CMK (cell line): Measurements from ENCODE around the gene SORCS2.
"Not testable (repeated sequence)": the region's sequence is repeated elsewhere in the genome, so short reads cannot be mapped to it uniquely, and the experiment has no call there.

Experiments
- DNase-seq: peaks from one replicate; pipeline ENCODE4 v3.0.0-alpha.2; 2010; ENCODE audit warnings: low read depth

SORCS2 gene

GRCh38 chr4:7451800-7452199, 259.5 kb downstream of the SORCS2 start:
- DNase-seq = no peak

GRCh38 chr4:7452802-7453201, 260.5 kb downstream of the SORCS2 start:
- not testable (repeated sequence) for DNase-seq

GRCh38 chr4:7457201-7458065, 265.1 kb downstream of the SORCS2 start:
- DNase-seq = no peak

DNA sequence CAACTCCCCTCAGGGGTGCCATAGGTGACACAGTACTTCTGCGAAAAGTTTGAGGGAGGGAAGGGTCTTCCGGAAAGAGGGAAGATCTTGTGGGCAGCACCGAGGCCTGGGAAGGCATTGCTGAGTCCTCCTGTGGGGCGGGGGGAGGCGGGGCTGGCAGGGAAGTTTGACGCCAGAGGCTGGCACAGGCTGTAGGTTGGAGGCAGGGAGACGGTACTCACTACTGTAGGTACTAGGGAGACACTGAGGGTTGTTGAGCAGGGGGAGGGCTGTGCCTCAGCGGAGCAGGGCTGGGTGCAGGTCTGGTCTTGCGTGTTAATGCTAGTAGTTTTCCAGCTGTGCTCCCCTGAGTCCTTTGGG, 265.7 kb downstream of the SORCS2 start:
- no peak for DNase-seq

- DNase-seq = no peak
These were observed 266.1 kb downstream of the SORCS2 start for GRCh38 chr4:7458477-7458876.

GRCh38 chr4:7459471-7459870, 267.1 kb downstream of the SORCS2 start:
- no peak for DNase-seq

GRCh38 chr4:7460566-7460965, 268.2 kb downstream of the SORCS2 start:
- DNase-seq = no peak

- DNase-seq = no peak
These were observed 268.9 kb downstream of the SORCS2 start for GRCh38 chr4:7461230-7461629.

GRCh38 chr4:7462509-7462971, 270.2 kb downstream of the SORCS2 start:
- no peak for DNase-seq

GRCh38 chr4:7463566-7464258, 271.4 kb downstream of the SORCS2 start:
- DNase-seq = no peak

GRCh38 chr4:7464259-7464655, 271.9 kb downstream of the SORCS2 start:
- no peak for DNase-seq

DNA sequence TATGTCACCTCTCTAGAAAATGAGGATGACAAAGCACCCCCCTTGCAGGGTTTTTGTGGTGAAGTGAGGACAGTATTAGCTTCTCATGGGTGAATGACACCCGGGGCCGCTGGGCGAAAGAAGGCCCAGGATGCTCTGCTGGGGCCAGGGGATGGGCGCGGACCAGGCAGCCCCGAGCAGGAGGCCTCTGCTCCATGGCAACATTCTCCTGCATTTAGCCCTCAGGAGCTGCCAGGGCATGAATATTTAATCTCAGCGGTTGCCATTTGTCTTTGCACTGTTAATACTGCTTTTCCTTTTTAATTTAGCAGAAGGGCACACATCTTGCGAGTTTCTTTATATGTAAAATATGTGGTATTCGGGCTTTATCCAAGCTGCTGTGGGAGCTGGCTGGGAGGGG, 272.7 kb downstream of the SORCS2 start:
- DNase-seq = no peak

GRCh38 chr4:7466215-7466614, 273.9 kb downstream of the SORCS2 start:
- no peak for DNase-seq

DNA sequence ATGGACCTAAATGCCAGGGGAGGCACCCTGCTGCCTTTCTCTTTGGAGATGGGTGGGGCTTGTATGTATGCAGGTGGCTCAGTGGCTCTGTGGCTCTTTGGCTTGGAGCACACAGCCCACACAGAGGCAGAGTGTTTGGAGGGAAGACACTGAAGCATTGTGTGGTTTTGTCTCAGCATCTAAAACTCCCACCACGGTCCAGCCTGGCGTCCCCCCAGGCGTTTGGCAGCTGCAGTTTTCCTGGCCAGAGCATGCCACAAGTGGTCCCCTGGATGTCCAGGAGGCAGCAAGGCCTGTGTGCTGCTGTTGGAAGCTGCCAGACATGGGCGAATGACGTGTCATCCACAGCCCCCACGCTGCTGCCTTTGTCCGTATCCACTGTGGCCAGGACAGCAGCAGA, 274.6 kb downstream of the SORCS2 start:
- DNase-seq = no peak

DNA sequence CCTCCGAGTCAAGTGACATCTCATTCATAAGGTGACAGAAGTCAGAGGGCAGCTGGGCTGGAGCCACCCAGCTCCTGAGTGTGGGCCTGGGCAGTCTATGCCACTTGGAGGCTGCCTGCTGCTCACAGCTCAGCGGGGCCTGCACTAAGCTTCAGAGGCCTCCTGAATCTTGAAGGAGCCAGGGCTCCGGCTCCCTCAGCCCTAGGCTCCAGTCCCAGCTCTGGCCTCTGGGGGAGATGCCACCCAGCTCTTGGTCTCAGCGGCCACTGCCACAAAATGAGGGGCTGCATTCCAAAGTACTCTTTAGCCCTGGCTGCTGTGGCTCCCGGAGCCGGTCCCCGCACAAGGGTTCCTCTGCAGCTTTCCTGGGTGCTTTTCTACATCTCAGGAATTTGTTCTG, 275.1 kb downstream of the SORCS2 start:
- DNase-seq = no peak

DNA sequence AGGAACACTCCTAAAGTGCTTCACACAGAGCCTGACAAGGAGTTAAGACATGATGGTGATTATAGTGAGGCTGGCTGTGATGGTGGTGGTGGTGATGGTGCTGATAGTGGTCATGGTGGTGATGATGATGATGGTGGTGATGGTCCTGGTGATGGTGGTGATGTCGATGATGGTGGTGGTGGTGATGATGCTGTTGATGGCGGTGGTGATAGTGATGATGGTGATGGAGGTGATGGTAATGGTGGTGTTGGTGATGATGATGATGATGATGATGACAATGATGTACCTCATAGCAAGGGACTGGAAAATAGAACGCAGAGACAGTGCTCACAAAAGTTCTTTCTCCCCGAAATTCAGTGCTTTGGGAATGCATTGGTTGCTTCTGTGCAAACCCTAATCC, 276.7 kb downstream of the SORCS2 start:
- DNase-seq = no peak

- DNase-seq = no peak
These were observed 277.8 kb downstream of the SORCS2 start for GRCh38 chr4:7470111-7470510.

DNA sequence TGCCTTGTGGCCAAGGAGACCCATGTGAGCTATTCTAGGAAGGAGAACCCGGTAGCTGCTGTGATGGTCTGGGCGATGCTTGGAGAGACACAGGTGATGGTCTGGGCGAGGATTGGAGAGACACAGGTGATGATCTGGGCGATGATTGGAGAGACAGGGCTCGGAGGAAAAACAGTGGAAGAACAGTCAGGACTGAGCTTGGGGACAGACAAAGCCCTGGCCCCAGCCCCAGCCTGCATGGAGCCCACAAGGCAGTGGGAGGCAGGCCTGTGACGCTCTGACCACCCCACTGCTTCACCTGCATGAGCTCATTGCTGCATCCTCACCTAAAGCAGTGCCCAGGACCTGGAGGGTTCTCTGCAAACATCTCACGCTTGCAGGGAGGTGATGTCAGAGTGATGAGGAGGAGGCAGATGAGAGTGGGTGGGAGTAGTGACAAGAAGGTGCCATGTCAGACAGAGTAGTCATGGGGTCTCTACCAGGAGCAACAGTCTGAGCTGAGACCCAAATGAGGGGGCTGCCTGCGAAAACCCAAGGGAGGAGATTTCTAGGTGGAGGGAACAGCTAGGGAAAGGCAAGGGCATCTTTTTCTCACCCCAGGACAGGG, 278.3 kb downstream of the SORCS2 start:
- DNase-seq = no peak

GRCh38 chr4:7472442-7473013, 280.2 kb downstream of the SORCS2 start:
- DNase-seq = no peak

DNA sequence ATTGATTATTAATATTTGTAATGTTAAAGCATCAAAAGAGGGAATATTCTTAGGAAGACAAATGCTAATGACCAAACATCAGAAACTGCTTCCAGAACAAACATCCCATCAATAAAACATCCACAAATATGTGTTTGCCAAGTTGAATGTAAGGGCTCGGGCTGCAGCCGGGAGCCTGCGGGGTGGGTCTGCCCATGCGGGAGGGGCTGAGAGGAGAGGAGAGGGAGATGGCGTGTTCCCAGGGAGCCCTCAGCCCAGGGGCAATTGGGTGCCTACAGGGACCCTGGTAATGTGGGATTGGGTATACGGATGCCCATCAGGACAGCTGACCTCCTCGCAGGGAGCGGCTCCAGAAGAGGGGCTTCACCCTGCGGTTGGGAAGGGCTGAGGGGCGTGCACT, 280.7 kb downstream of the SORCS2 start:
- no peak for DNase-seq

- no peak for DNase-seq
These were observed 282.0 kb downstream of the SORCS2 start for GRCh38 chr4:7474320-7474719.

GRCh38 chr4:7475207-7475606, 282.9 kb downstream of the SORCS2 start:
- DNase-seq = no peak

DNA sequence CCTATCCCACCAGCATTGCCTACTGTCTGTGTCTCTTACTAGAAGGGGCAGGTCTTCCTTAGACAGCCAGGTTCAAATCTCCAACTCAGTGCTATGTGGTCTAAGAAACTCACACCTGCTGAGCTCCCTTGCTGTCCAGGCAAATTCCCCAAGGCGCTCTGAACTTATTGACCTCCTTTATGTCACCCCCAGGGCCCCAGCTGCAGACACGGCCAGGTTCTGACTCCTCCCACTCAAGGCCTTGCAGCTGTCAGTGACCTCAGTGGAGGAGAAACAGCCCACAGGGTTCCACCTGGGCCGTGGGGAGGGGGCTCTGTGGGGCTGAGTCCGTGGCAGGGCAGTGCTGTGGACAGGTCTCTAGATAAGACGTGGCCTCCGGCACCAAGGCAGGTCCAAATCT, 284.5 kb downstream of the SORCS2 start:
- no peak for DNase-seq
